ENCODE measurements around the gene MYLK4. TPM values are rescaled to one million over a fixed set of nuclear protein-coding genes. Genes with fewer than 3 reads are reported as not detected.

The MYLK4 gene
- total RNA-seq, 1 experiment from 2014 or later, result 0.93 TPM

DNA sequence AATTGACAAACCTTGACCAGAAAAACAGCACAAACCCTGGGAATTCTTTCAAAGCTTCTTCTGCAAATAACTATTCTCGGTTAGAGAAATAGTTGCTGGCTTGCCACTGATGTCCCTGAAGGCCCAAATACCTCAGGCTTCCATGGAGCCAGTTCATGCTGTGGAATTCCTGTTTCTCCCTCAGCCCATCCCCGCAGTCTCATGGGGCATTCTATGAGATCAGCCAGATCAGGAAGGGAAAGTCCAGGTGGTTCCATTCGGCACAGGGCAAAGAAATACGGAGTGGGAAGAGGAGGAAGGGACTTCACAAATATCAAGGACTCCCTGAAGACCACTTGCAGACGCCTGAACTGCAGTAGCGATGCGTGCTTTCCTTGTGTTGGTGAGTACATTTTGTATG, 63.3 kb downstream of the MYLK4 start:
- BruUV-seq (replicated peaks), result no TSS peak
- ChIA-PET CTCF (interaction anchor here (0.6 kb wide), 1 partner anchor 335 kb away, joined by 3 read pairs; no protein-coding TSS in a partner anchor), POLR2A (no interaction called here)
- intact Hi-C loops (cut with micrococcal nuclease), result no loop called here
- TF ChIP-seq CTCF (IDR thresholded peaks at IDR 0.05; ENCODE audit: unreplicated experiment), result no peak
- Mint-ChIP-seq H3K36me3 (ENCODE audit: insufficient read depth, unreplicated experiment) (no peaks in the 10 kb centered on the region), H3K9me3 (ENCODE audit: unreplicated experiment) (no peaks in the 10 kb centered on the region), H3K4me3 (ENCODE audit: unreplicated experiment) (no peak overlapping the region), H3K27me3 (ENCODE audit: insufficient read depth, unreplicated experiment) (no peaks in the 10 kb centered on the region), H3K27ac (ENCODE audit: low read depth, unreplicated experiment) (peak overlapping the region; percentile 42), H3K4me1 (ENCODE audit: insufficient read depth, unreplicated experiment) (peaks cover 12% of the 10 kb centered on the region)
- DNase-seq (ENCODE audit: unreplicated experiment), result no peak

DNA sequence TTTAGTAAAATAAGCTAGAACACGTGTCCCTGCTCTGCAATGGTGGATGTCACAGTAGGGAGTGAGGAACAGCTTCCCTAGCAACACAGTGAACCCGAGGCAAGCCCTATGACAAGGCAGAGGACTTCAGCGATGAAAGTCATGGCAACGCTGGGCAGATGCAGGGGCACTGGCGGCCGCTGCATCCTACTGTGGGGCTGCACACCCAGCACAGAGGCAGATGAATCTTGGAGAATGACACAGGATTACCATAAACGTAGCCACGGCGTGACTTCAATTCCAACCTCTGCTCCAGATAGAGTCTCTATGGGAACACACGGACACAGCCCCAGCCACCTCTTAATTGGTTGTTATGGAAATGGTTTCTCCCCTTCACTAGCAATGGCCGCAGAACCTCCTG, 64.2 kb downstream of the MYLK4 start:
- no TSS peak for BruUV-seq (replicated peaks)
- TF ChIP-seq CTCF (IDR thresholded peaks at IDR 0.05; ENCODE audit: unreplicated experiment), result no peak
- intact Hi-C loops (cut with micrococcal nuclease), result no loop called here
- Mint-ChIP-seq H3K27me3 (ENCODE audit: insufficient read depth, unreplicated experiment) (no peaks in the 10 kb centered on the region), H3K9me3 (ENCODE audit: unreplicated experiment) (no peaks in the 10 kb centered on the region), H3K4me1 (ENCODE audit: insufficient read depth, unreplicated experiment) (peaks cover 12% of the 10 kb centered on the region), H3K36me3 (ENCODE audit: insufficient read depth, unreplicated experiment) (no peaks in the 10 kb centered on the region), H3K4me3 (ENCODE audit: unreplicated experiment) (no peak overlapping the region), H3K27ac (ENCODE audit: low read depth, unreplicated experiment) (no peak overlapping the region)
- DNase-seq (ENCODE audit: unreplicated experiment), result no peak
- ChIA-PET CTCF (interaction anchor here (0.7 to 1.8 kb wide), 3 partner anchors 9 to 576 kb away, joined by 3 to 9 read pairs (median 3); no protein-coding TSS in a partner anchor), POLR2A (interaction anchor here (0.7 kb wide), 1 partner anchor 46 kb away, joined by 6 read pairs; no protein-coding TSS in a partner anchor)

GRCh38 chr6:2684766-2685754, 65.7 kb downstream of the MYLK4 start:
- no TSS peak for BruUV-seq (replicated peaks)
- ChIA-PET CTCF (interaction anchor here (0.9 to 1.8 kb wide), 2 partner anchors 11 to 65 kb away, joined by 4 to 9 read pairs; no protein-coding TSS in a partner anchor), POLR2A (no interaction called here)
- Mint-ChIP-seq H3K4me3 (ENCODE audit: unreplicated experiment) (no peak overlapping the region), H3K9me3 (ENCODE audit: unreplicated experiment) (no peaks in the 10 kb centered on the region), H3K36me3 (ENCODE audit: insufficient read depth, unreplicated experiment) (no peaks in the 10 kb centered on the region), H3K27me3 (ENCODE audit: insufficient read depth, unreplicated experiment) (no peaks in the 10 kb centered on the region), H3K27ac (ENCODE audit: low read depth, unreplicated experiment) (peak overlapping the region; percentile 92), H3K4me1 (ENCODE audit: insufficient read depth, unreplicated experiment) (peaks cover 12% of the 10 kb centered on the region)
- DNase-seq (ENCODE audit: unreplicated experiment), result no peak
- intact Hi-C loops (cut with micrococcal nuclease), result no loop called here
- TF ChIP-seq CTCF (IDR thresholded peaks at IDR 0.05; ENCODE audit: unreplicated experiment), result no peak

- DNase-seq (ENCODE audit: unreplicated experiment), result peak; percentile 90
- peaks cover 12% of the 10 kb centered on the region for H3K4me1 Mint-ChIP-seq (ENCODE audit: insufficient read depth, unreplicated experiment)
- peak overlapping the region; percentile 47 for H3K4me3 Mint-ChIP-seq (ENCODE audit: unreplicated experiment)
- H3K27ac Mint-ChIP-seq (ENCODE audit: low read depth, unreplicated experiment), result peak overlapping the region; percentile 92
- no peaks in the 10 kb centered on the region for H3K36me3 Mint-ChIP-seq (ENCODE audit: insufficient read depth, unreplicated experiment)
- TSS peak; percentile 97 for BruUV-seq (replicated peaks)
- POLR2A ChIA-PET, result interaction anchor here (0.9 kb wide), 1 partner anchor 25 kb away, joined by 3 read pairs; no protein-coding TSS in a partner anchor
- TF ChIP-seq CTCF (IDR thresholded peaks at IDR 0.05; ENCODE audit: unreplicated experiment), result no peak
- CTCF ChIA-PET, result interaction anchor here (0.9 kb wide), 1 partner anchor 66 kb away, joined by 4 read pairs; no protein-coding TSS in a partner anchor
- no peaks in the 10 kb centered on the region for H3K27me3 Mint-ChIP-seq (ENCODE audit: insufficient read depth, unreplicated experiment)
- no peaks in the 10 kb centered on the region for H3K9me3 Mint-ChIP-seq (ENCODE audit: unreplicated experiment)
- intact Hi-C loops (cut with micrococcal nuclease), result no loop called here
These were observed 66.5 kb downstream of the MYLK4 start for GRCh38 chr6:2684103-2684749.
